ENCODE data around the gene ZNF598.
"Not testable (repeated sequence)": the region's sequence is repeated elsewhere in the genome, so short reads cannot be mapped to it uniquely, and the experiment has no call there.

Gene ZNF598

GRCh38 chr16:1957434-1958142, 52.0 kb downstream of the ZNF598 start:
- DNase-seq, result not testable (repeated sequence)

- no peak for DNase-seq
Observed at GRCh38 chr16:1953734-1954133, 55.9 kb downstream of the ZNF598 start.

GRCh38 chr16:1950559-1950958, 59.1 kb downstream of the ZNF598 start:
- no peak for DNase-seq

GRCh38 chr16:1950047-1950446, 59.6 kb downstream of the ZNF598 start:
- no peak for DNase-seq

GRCh38 chr16:1949507-1949906, 60.1 kb downstream of the ZNF598 start:
- no peak for DNase-seq

Data from right forelimb (tissue), 1 donor.